Kidney glomerular epithelial cell (primary cell): ENCODE measurements around the gene TRMT44.
"Not testable (repeated sequence)": the region's sequence is repeated elsewhere in the genome, so short reads cannot be mapped to it uniquely, and the experiment has no call there.

ENCODE experiments used
- DNase-seq: peaks from one replicate; lab custom pipeline; 2025; lab: John Stamatoyannopoulos, UW

TRMT44 gene

GRCh38 chr4:8440492-8441311, at the start of gene TRMT44, which contains the start of gene ACOX3:
Gene TRMT44, plus strand, starts transcription at chr4:8440777. Its CDS starts 46 bp downstream, at chr4:8440823.
Gene ACOX3, minus strand, starts transcription at chr4:8440723. Its CDS starts 24,202 bp downstream, at chr4:8416521.
- DNase-seq, result peak; percentile 87

- DNase-seq, result no peak
These were observed 49.5 kb upstream of the TRMT44 start for GRCh38 chr4:8391071-8391470.

GRCh38 chr4:8391972-8392371, 48.6 kb upstream of the TRMT44 start:
- DNase-seq, result peak; percentile 11

- DNase-seq, result no peak
These were observed 47.9 kb upstream of the TRMT44 start for GRCh38 chr4:8392591-8393190.

- DNase-seq, result peak; percentile 87
These were observed 47.0 kb upstream of the TRMT44 start for GRCh38 chr4:8393593-8394038.

GRCh38 chr4:8394061-8394519, 46.5 kb upstream of the TRMT44 start:
- DNase-seq, result peak; percentile 34

GRCh38 chr4:8394806-8395205, 45.8 kb upstream of the TRMT44 start:
- no peak for DNase-seq

- no peak for DNase-seq
These were observed 44.9 kb upstream of the TRMT44 start for GRCh38 chr4:8395504-8396296.

- no peak for DNase-seq
These were observed 43.7 kb upstream of the TRMT44 start for GRCh38 chr4:8396762-8397406.

- DNase-seq, result no peak
These were observed 42.2 kb upstream of the TRMT44 start for GRCh38 chr4:8398347-8398746.

- DNase-seq, result no peak
These were observed 41.3 kb upstream of the TRMT44 start for GRCh38 chr4:8399298-8399697.

GRCh38 chr4:8400632-8401325, 39.8 kb upstream of the TRMT44 start:
- no peak for DNase-seq

- DNase-seq, result no peak
These were observed 38.9 kb upstream of the TRMT44 start for GRCh38 chr4:8401665-8402064.

- no peak for DNase-seq
These were observed 38.4 kb upstream of the TRMT44 start for GRCh38 chr4:8402181-8402597.

GRCh38 chr4:8402640-8403039, 37.9 kb upstream of the TRMT44 start:
- DNase-seq, result no peak

GRCh38 chr4:8403173-8403753, 37.3 kb upstream of the TRMT44 start:
- peak; percentile 31 for DNase-seq

- DNase-seq, result no peak
These were observed 36.6 kb upstream of the TRMT44 start for GRCh38 chr4:8403976-8404375.

GRCh38 chr4:8404791-8405515, 35.6 kb upstream of the TRMT44 start:
- DNase-seq, result no peak

- DNase-seq, result no peak
These were observed 35.1 kb upstream of the TRMT44 start for GRCh38 chr4:8405516-8405875.

- not testable (repeated sequence) for DNase-seq
These were observed 33.7 kb upstream of the TRMT44 start for GRCh38 chr4:8406887-8407286.
